Trophoblast cell (in vitro differentiated cells and primary cell): Measurements from ENCODE around the gene JUP.

ENCODE experiments used
- DNase-seq, 2 donors: peaks; one replicate each; pipeline ENCODE4 v3.0.0-alpha.2; 2016
- H2AFZ ChIP-seq: 2 replicates; pipeline ENCODE4 v1.6.1; 2013; ENCODE audit warnings: low read length, moderate library complexity, mild to moderate bottlenecking; ENCODE audit not compliant: insufficient read depth, poor library complexity
- H2AK5ac ChIP-seq: 2 replicates; pipeline ENCODE4 v1.6.1; 2013; ENCODE audit warnings: mild to moderate bottlenecking, low read length
- H2BK120ac ChIP-seq: 2 replicates; pipeline ENCODE4 v1.6.1; 2013; ENCODE audit warnings: low read length, mild to moderate bottlenecking, moderate library complexity; ENCODE audit not compliant: insufficient read depth, poor library complexity
- H2BK12ac ChIP-seq: 2 replicates; pipeline ENCODE4 v1.6.1; 2013; ENCODE audit warnings: mild to moderate bottlenecking, low read length, moderate library complexity
- H2BK5ac ChIP-seq: 2 replicates; pipeline ENCODE4 v1.6.1; 2013; ENCODE audit warnings: low read length, low read depth, moderate library complexity, mild to moderate bottlenecking; ENCODE audit not compliant: poor library complexity
- H3K14ac ChIP-seq: 2 replicates; pipeline ENCODE4 v1.6.1; 2013; ENCODE audit warnings: mild to moderate bottlenecking, low read length
- H3K18ac ChIP-seq: 2 replicates; pipeline ENCODE4 v1.6.1; 2013; ENCODE audit warnings: mild to moderate bottlenecking, low read length
- H3K23ac ChIP-seq: 2 replicates; pipeline ENCODE4 v1.6.1; 2013; ENCODE audit warnings: low read length
- H3K27ac ChIP-seq: 2 replicates; pipeline ENCODE4 v1.5.1; 2013; ENCODE audit warnings: low read depth, mild to moderate bottlenecking, inconsistent platforms, low read length, moderate library complexity
- H3K27me3 ChIP-seq: 2 replicates; pipeline ENCODE4 v1.6.1; 2013; ENCODE audit warnings: inconsistent platforms, mild to moderate bottlenecking, low read length, moderate library complexity; ENCODE audit not compliant: insufficient read depth
- H3K36me3 ChIP-seq, 2 experiments: 1 replicate in 1 of 2; 2 replicates in 1 of 2; pipeline ENCODE4 v1.6.1; 2013; ENCODE audit warnings: low read length in 2 of 2, mild to moderate bottlenecking in 2 of 2, moderate library complexity in 1 of 2; ENCODE audit not compliant: insufficient read depth in 2 of 2, control insufficient read depth in 1 of 2
- H3K4ac ChIP-seq: 2 replicates; pipeline ENCODE4 v1.6.1; 2013; ENCODE audit warnings: low read depth, mild to moderate bottlenecking, low read length, moderate library complexity
- H3K4me1 ChIP-seq, 2 experiments: 1 replicate in 1 of 2; 2 replicates in 1 of 2; pipeline ENCODE4 v1.6.1; 2013; ENCODE audit warnings: low read length in 2 of 2, mild to moderate bottlenecking in 2 of 2, moderate library complexity in 1 of 2; ENCODE audit not compliant: insufficient read depth in 2 of 2, control insufficient read depth in 1 of 2
- H3K4me2 ChIP-seq: 2 replicates; pipeline ENCODE4 v1.6.1; 2013; ENCODE audit warnings: inconsistent platforms, mild to moderate bottlenecking, low read length, moderate library complexity
- H3K4me3 ChIP-seq: 2 replicates; pipeline ENCODE4 v1.5.1; 2013; ENCODE audit warnings: mild to moderate bottlenecking, low read depth, low read length, inconsistent platforms
- H3K79me1 ChIP-seq: one replicate; pipeline ENCODE4 v1.6.1; 2013; ENCODE audit warnings: low read length
- H3K79me2 ChIP-seq: 2 replicates; pipeline ENCODE4 v1.6.1; 2013; ENCODE audit warnings: low read length, mild to moderate bottlenecking; ENCODE audit not compliant: control insufficient read depth, insufficient read depth, poor library complexity
- H3K9ac ChIP-seq: 2 replicates; pipeline ENCODE4 v1.6.1; 2013; ENCODE audit warnings: mild to moderate bottlenecking, low read length
- H3K9me3 ChIP-seq: 2 replicates; pipeline ENCODE4 v1.6.1; 2013; ENCODE audit warnings: low read depth, mild to moderate bottlenecking, control low read depth, inconsistent platforms, low read length; ENCODE audit not compliant: insufficient read depth
- H4K12ac ChIP-seq: 2 replicates; pipeline ENCODE4 v1.6.1; 2013; ENCODE audit warnings: low read depth, mild to moderate bottlenecking, low read length, moderate library complexity
- H4K8ac ChIP-seq: 2 replicates; pipeline ENCODE4 v1.6.1; 2013; ENCODE audit warnings: low read depth, mild to moderate bottlenecking, low read length, moderate library complexity
- H4K91ac ChIP-seq: one replicate; pipeline ENCODE4 v1.6.1; 2013; ENCODE audit warnings: low read depth, mild to moderate bottlenecking, low read length, moderate library complexity
- WGBS: extraction: QIAGEN DNeasy Blood & Tissue Kit; methylation state at CpG from one replicate; pipeline ENCODE4 v1.1.7; 2013; ENCODE audit warnings: missing lambda C conversion rate; ENCODE audit not compliant: insufficient read length, insufficient coverage; ENCODE audit errors: extremely low coverage; 5-methylcytosine and 5-hydroxymethylcytosine counted together

Gene JUP

DNA sequence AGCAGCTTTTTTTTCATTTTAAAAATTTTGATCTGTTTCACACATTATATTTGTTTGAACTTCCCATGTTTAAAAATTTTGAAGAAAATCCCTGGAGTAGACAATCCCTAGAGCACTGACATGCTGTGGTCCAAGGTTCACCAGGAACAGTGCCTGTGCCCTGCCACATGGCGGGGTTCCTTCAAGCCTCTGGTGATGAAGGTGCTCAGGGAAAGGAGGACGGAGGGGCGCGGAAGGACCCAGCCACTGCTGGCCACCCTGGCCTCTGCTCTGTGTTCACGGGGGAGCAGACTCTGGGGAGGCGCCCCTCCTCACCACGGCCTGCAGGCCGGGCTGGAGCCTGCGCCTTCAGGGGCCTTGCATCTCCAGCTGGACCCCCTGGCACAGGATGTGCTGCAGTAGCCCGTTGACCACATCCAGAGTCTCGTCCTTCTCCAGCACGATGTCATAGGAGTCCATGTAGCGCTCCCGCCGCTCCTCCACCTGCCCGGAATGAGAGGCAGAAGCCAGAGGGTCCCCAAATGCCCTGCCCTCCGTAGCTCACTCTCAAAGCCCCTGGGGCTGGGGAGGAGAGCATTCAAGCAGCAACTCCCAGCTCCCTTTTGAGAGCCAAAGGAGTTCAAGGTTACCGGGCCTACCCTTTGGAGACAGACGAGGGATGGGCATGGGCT lies 38.8 kb upstream of the JUP start:
- no peak overlapping the region for H3K4me2 ChIP-seq
- H2AFZ ChIP-seq: no peak overlapping the region
- H3K4me3 ChIP-seq: no peak overlapping the region
- no peaks in the 10 kb centered on the region for H3K4me1 ChIP-seq
- no peak overlapping the region for H2AK5ac ChIP-seq
- no peak overlapping the region for H4K8ac ChIP-seq
- no peak overlapping the region for H2BK12ac ChIP-seq
- H3K9ac ChIP-seq: no peak overlapping the region
- no peak overlapping the region for H2BK120ac ChIP-seq
- H3K36me3 ChIP-seq: peaks cover 36 to 51% of the 10 kb centered on the region in 2 experiments
- no peak overlapping the region for H4K91ac ChIP-seq
- no peak for DNase-seq
- H4K12ac ChIP-seq: no peak overlapping the region
- H3K18ac ChIP-seq: no peak overlapping the region
- WGBS: no CpG with 5 or more reads among the region's 19 CpGs
- H3K9me3 ChIP-seq: peaks cover 5% of the 10 kb centered on the region
- H3K27ac ChIP-seq: no peak overlapping the region
- H3K14ac ChIP-seq: no peak overlapping the region
- no peaks in the 10 kb centered on the region for H3K79me1 ChIP-seq
- H2BK5ac ChIP-seq: no peak overlapping the region
- H3K4ac ChIP-seq: no peak overlapping the region
- H3K27me3 ChIP-seq: no peaks in the 10 kb centered on the region
- no peak overlapping the region for H3K23ac ChIP-seq
- H3K79me2 ChIP-seq: no peaks in the 10 kb centered on the region

DNA sequence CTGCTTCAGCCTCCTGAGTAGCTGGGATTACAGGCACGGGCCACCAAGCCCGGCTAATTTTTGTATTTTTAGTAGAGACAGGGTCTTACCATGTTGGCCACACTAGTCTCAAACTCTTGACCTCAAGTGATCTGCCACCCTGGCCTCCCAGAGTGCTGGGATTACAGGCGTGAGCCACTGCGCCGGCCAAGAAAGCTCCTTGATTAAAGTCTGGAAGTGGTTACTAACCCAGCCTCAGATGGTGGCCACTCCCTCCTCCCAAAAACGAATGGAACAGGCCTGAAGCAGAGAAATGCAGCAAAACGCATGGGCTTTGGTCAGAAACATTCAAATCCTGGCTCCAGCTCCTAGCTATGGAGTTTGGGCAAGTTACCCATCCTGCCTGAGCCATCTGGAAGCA lies 37.6 kb upstream of the JUP start:
- DNase-seq: no peak
- no peak overlapping the region for H4K8ac ChIP-seq
- H3K27me3 ChIP-seq: no peaks in the 10 kb centered on the region
- H2AK5ac ChIP-seq: no peak overlapping the region
- H2BK5ac ChIP-seq: no peak overlapping the region
- H3K79me1 ChIP-seq: no peaks in the 10 kb centered on the region
- no peak overlapping the region for H4K91ac ChIP-seq
- H3K4me2 ChIP-seq: no peak overlapping the region
- no peak overlapping the region for H3K18ac ChIP-seq
- no peak overlapping the region for H3K4me3 ChIP-seq
- no peaks in the 10 kb centered on the region for H3K4me1 ChIP-seq
- WGBS: no CpG with 5 or more reads among the region's 7 CpGs
- H2BK12ac ChIP-seq: no peak overlapping the region
- H3K36me3 ChIP-seq: peaks cover 44 to 57% of the 10 kb centered on the region in 2 experiments
- no peaks in the 10 kb centered on the region for H3K79me2 ChIP-seq
- H3K9me3 ChIP-seq: peaks cover 5% of the 10 kb centered on the region
- no peak overlapping the region for H3K9ac ChIP-seq
- no peak overlapping the region for H2AFZ ChIP-seq
- H3K14ac ChIP-seq: no peak overlapping the region
- H3K4ac ChIP-seq: no peak overlapping the region
- H2BK120ac ChIP-seq: no peak overlapping the region
- no peak overlapping the region for H3K23ac ChIP-seq
- no peak overlapping the region for H4K12ac ChIP-seq
- no peak overlapping the region for H3K27ac ChIP-seq

DNA sequence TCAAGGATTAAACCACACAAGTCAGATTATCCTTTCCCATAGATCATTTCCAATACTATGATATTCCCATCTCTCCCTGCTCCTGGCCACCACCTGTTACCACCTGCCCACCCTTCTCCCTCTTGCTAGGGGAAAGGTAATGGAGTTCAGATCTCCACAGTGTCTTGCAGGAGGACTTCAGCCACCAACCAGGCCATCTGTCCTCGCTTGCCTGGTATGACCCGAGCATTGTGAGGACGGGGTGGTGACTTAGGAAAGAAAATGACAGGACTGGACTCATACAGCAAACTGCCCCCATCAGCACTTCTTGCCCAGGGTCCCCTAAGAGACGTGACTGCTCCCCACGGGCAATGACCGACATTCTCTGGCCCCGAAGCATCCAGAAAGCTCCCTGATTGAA lies 37.1 kb upstream of the JUP start:
- Histone ChIP-seq H4K8ac (no peak overlapping the region), H3K23ac (no peak overlapping the region), H3K9me3 (peaks cover 5% of the 10 kb centered on the region), H2BK12ac (no peak overlapping the region), H3K79me1 (no peaks in the 10 kb centered on the region), H2AFZ (no peak overlapping the region), H4K12ac (no peak overlapping the region), H3K4me1 (no peaks in the 10 kb centered on the region), H4K91ac (no peak overlapping the region), H2BK120ac (no peak overlapping the region), H3K18ac (no peak overlapping the region), H3K27me3 (no peaks in the 10 kb centered on the region), H3K79me2 (no peaks in the 10 kb centered on the region), H3K4me2 (no peak overlapping the region), H3K27ac (no peak overlapping the region), H3K4ac (no peak overlapping the region), H3K9ac (no peak overlapping the region), H2BK5ac (no peak overlapping the region), H2AK5ac (no peak overlapping the region), H3K4me3 (no peak overlapping the region), H3K14ac (no peak overlapping the region), H3K36me3 (peaks cover 47 to 55% of the 10 kb centered on the region in 2 experiments)
- no peak for DNase-seq
- WGBS: no CpG with 5 or more reads among the region's 7 CpGs

DNA sequence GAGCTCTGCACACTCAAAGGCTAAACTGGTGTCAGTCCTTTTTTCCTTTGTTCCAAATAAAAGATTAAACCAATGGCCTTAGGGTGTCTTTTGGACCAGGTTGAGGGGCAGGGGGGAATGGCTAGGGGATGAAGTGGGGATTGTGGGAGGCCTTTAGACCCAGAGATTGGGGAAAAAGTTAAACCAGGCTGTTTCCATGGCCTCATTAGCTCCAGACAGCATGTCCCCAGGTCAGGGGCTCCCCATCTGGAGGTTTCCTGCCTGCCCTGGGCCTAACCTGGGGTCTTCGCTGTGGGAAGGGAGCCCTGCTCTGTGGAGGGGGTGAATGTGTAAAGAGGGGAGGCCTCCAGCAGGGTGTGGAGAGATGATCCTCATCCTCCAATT lies 36.6 kb upstream of the JUP start:
- no peak overlapping the region for H2AFZ ChIP-seq
- H2BK120ac ChIP-seq: no peak overlapping the region
- H3K79me1 ChIP-seq: no peaks in the 10 kb centered on the region
- H3K4ac ChIP-seq: no peak overlapping the region
- H2BK12ac ChIP-seq: no peak overlapping the region
- no peaks in the 10 kb centered on the region for H3K79me2 ChIP-seq
- no peak overlapping the region for H3K27ac ChIP-seq
- H3K4me2 ChIP-seq: no peak overlapping the region
- no peak overlapping the region for H4K8ac ChIP-seq
- H3K14ac ChIP-seq: no peak overlapping the region
- H4K91ac ChIP-seq: no peak overlapping the region
- WGBS: no CpG with 5 or more reads among the region's 1 CpG
- H3K9me3 ChIP-seq: peaks cover 5% of the 10 kb centered on the region
- no peak for DNase-seq
- H3K4me3 ChIP-seq: no peak overlapping the region
- H2AK5ac ChIP-seq: no peak overlapping the region
- no peak overlapping the region for H3K9ac ChIP-seq
- peaks cover 51 to 56% of the 10 kb centered on the region in 2 experiments for H3K36me3 ChIP-seq
- no peaks in the 10 kb centered on the region for H3K27me3 ChIP-seq
- H3K4me1 ChIP-seq: no peaks in the 10 kb centered on the region
- H4K12ac ChIP-seq: no peak overlapping the region
- H3K18ac ChIP-seq: no peak overlapping the region
- H2BK5ac ChIP-seq: no peak overlapping the region
- H3K23ac ChIP-seq: no peak overlapping the region
